LHCN-M2 (cell line): Measurements from ENCODE around the gene METTL21A. TPM values are rescaled to one million over a fixed set of nuclear protein-coding genes. Genes with fewer than 3 reads are reported as not detected.

Source experiments
- total RNA-seq: library from RNA; depleted of rRNA; stranded (reverse); fragments of >200 nt; gene quantifications from 2 replicates; pipeline ENCODE4 v1.2.3, GENCODE V29; 2014; rRNA removed

METTL21A gene
- total RNA-seq, 1 experiment from 2014 or later: 16.4 TPM

Other genes starting within 250 kb of the METTL21A start
- gene CREB1, start 95.4 kb downstream of the METTL21A start, total RNA-seq: 23.1 and 37.2 TPM in 2 replicates
- gene CCNYL1, start 86.2 kb upstream of the METTL21A start, total RNA-seq: 4.4 and 7.2 TPM in 2 replicates
- gene FZD5, start 144.5 kb upstream of the METTL21A start, total RNA-seq: 1.0 and 1.4 TPM in 2 replicates